ENCODE measurements around the gene PRTFDC1. TPM values are rescaled to one million over a fixed set of nuclear protein-coding genes. Genes with fewer than 3 reads are reported as not detected.
"Not testable (repeated sequence)": the region's sequence is repeated elsewhere in the genome, so short reads cannot be mapped to it uniquely, and the experiment has no call there.

Gene PRTFDC1
- total RNA-seq, 1 donor from 2014 or later, result 2.8 TPM

- no peak for DNase-seq (ENCODE audit: extremely low read depth, low read depth, low spot score)
Measured at GRCh38 chr10:24966962-24967481, 14.6 kb upstream of the PRTFDC1 start.

- no peak for DNase-seq (ENCODE audit: extremely low read depth, low read depth, low spot score)
Measured at GRCh38 chr10:24965051-24965450, 12.6 kb upstream of the PRTFDC1 start.

- no peak for DNase-seq (ENCODE audit: extremely low read depth, low read depth, low spot score)
Measured at GRCh38 chr10:24963521-24964041, 11.2 kb upstream of the PRTFDC1 start.

GRCh38 chr10:24962995-24963394, 10.6 kb upstream of the PRTFDC1 start:
- no peak for DNase-seq (ENCODE audit: extremely low read depth, low read depth, low spot score)

GRCh38 chr10:24961582-24961981, 9.2 kb upstream of the PRTFDC1 start:
- DNase-seq (ENCODE audit: extremely low read depth, low read depth, low spot score), result no peak

- no peak for DNase-seq (ENCODE audit: extremely low read depth, low read depth, low spot score)
Measured at GRCh38 chr10:24959382-24959730, 7.0 kb upstream of the PRTFDC1 start.

GRCh38 chr10:24958721-24959381, 6.4 kb upstream of the PRTFDC1 start:
- no peak for DNase-seq (ENCODE audit: extremely low read depth, low read depth, low spot score)

GRCh38 chr10:24958091-24958720, 5.8 kb upstream of the PRTFDC1 start:
- DNase-seq (ENCODE audit: extremely low read depth, low read depth, low spot score), result no peak

GRCh38 chr10:24957624-24958051, 5.2 kb upstream of the PRTFDC1 start:
- not testable (repeated sequence) for DNase-seq (ENCODE audit: extremely low read depth, low read depth, low spot score)

- DNase-seq (ENCODE audit: extremely low read depth, low read depth, low spot score), result no peak
Measured at GRCh38 chr10:24953675-24954074, 1.3 kb upstream of the PRTFDC1 start.

GRCh38 chr10:24952707-24953645, 570 bp upstream of the PRTFDC1 start:
- DNase-seq (ENCODE audit: extremely low read depth, low read depth, low spot score), result no peak

- no peak for DNase-seq (ENCODE audit: extremely low read depth, low read depth, low spot score)
Measured at GRCh38 chr10:24951201-24952142, 934 bp downstream of the PRTFDC1 start.

GRCh38 chr10:24950439-24950838, 2.0 kb downstream of the PRTFDC1 start:
- no peak for DNase-seq (ENCODE audit: extremely low read depth, low read depth, low spot score)

- DNase-seq (ENCODE audit: extremely low read depth, low read depth, low spot score), result no peak
Measured at GRCh38 chr10:24949616-24950015, 2.8 kb downstream of the PRTFDC1 start.

- DNase-seq (ENCODE audit: extremely low read depth, low read depth, low spot score), result no peak
Measured at GRCh38 chr10:24947304-24948097, 4.9 kb downstream of the PRTFDC1 start.

- no peak for DNase-seq (ENCODE audit: extremely low read depth, low read depth, low spot score)
Measured at GRCh38 chr10:24944512-24945255, 7.7 kb downstream of the PRTFDC1 start.

GRCh38 chr10:24938525-24938924, 13.9 kb downstream of the PRTFDC1 start:
- DNase-seq (ENCODE audit: extremely low read depth, low read depth, low spot score), result no peak

- no peak for DNase-seq (ENCODE audit: extremely low read depth, low read depth, low spot score)
Measured at GRCh38 chr10:24938076-24938475, 14.3 kb downstream of the PRTFDC1 start.
